SU-DHL-6 (cell line): Measurements from ENCODE around the gene C2orf15.
"Not testable (repeated sequence)": the region's sequence is repeated elsewhere in the genome, so short reads cannot be mapped to it uniquely, and the experiment has no call there.

Experiments used
- EZH2phosphoT487 ChIP-seq: fragments of 200-600 bp; sonication (generic), shearing (Covaris generic); conservative IDR thresholded peaks from 2 replicates; pipeline ENCODE4 v1.6.1; 2018; ENCODE audit warnings: mild to moderate bottlenecking, antibody characterized with exemption, low read length, moderate library complexity, mixed read lengths
- TF ChIP-seq, protein P1 (sequence below): fragments of 200-600 bp; sonication (generic); IDR thresholded peaks from one replicate; pipeline ENCODE4 v1.5.1; 2017; ENCODE audit warnings: antibody characterized with exemption, mild to moderate bottlenecking, low read length, moderate library complexity; ENCODE audit not compliant: insufficient read depth, poor library complexity, severe bottlenecking

GRCh38 chr2:99135044-99135556 is 6.4 kb upstream of the C2orf15 start:
- TF ChIP-seq, protein P1, sequence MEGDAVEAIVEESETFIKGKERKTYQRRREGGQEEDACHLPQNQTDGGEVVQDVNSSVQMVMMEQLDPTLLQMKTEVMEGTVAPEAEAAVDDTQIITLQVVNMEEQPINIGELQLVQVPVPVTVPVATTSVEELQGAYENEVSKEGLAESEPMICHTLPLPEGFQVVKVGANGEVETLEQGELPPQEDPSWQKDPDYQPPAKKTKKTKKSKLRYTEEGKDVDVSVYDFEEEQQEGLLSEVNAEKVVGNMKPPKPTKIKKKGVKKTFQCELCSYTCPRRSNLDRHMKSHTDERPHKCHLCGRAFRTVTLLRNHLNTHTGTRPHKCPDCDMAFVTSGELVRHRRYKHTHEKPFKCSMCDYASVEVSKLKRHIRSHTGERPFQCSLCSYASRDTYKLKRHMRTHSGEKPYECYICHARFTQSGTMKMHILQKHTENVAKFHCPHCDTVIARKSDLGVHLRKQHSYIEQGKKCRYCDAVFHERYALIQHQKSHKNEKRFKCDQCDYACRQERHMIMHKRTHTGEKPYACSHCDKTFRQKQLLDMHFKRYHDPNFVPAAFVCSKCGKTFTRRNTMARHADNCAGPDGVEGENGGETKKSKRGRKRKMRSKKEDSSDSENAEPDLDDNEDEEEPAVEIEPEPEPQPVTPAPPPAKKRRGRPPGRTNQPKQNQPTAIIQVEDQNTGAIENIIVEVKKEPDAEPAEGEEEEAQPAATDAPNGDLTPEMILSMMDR, result not testable (repeated sequence)
- not testable (repeated sequence) for TF ChIP-seq EZH2phosphoT487
